SK-N-SH treated with all-trans-retinoic acid at 6 μM for 48 hours (cell line): ENCODE data around the gene ZNF140.

Source experiments
- ATAC-seq: fragments of 200-7000 bp; cut with Tn5 transposase; 3 replicates; pipeline ENCODE4 v1.9.1; 2020; ENCODE audit warnings: mild to moderate bottlenecking, moderate library complexity
- ARNTL ChIP-seq: fragments of 450-650 bp; formaldehyde crosslinking; IDR thresholded peaks from 2 replicates; pipeline ENCODE4 v1.5.0; 2020; ENCODE audit warnings: low read depth, mild to moderate bottlenecking, moderate library complexity, borderline replicate concordance
- BACH2 ChIP-seq: fragments of 250-450 bp; sonication (Bioruptor Pico); IDR thresholded peaks from 2 replicates; pipeline ENCODE4 v1.9.0; 2021; ENCODE audit warnings: mild to moderate bottlenecking, borderline replicate concordance
- CREB5 ChIP-seq: fragments of 250-450 bp; sonication (Bioruptor Pico); IDR thresholded peaks from 2 replicates; pipeline ENCODE4 v1.5.1; 2020; ENCODE audit warnings: low read depth, mild to moderate bottlenecking, moderate library complexity
- CSDC2 ChIP-seq: fragments of 250-450 bp; sonication (Bioruptor Pico); IDR thresholded peaks from 2 replicates; pipeline ENCODE4 v1.5.0; 2020; ENCODE audit warnings: mild to moderate bottlenecking, moderate library complexity
- CSRNP3 ChIP-seq: fragments of 250-450 bp; sonication (Bioruptor Pico); IDR thresholded peaks from 2 replicates; pipeline ENCODE4 v1.5.1; 2021; ENCODE audit warnings: mild to moderate bottlenecking, moderate library complexity
- GLIS3 ChIP-seq: fragments of 250-450 bp; sonication (Bioruptor Pico); IDR thresholded peaks from 2 replicates; pipeline ENCODE4 v1.5.0; 2020; ENCODE audit warnings: mild to moderate bottlenecking, moderate library complexity
- ISL1 ChIP-seq: fragments of 250-450 bp; sonication (Bioruptor Pico); IDR thresholded peaks from 2 replicates; pipeline ENCODE4 v2.1.2; 2022; ENCODE audit warnings: mild to moderate bottlenecking, moderate library complexity
- OSR1 ChIP-seq: fragments of 250-450 bp; sonication (Bioruptor Pico); IDR thresholded peaks from 2 replicates; pipeline ENCODE4 v1.8.0; 2022; ENCODE audit warnings: moderate library complexity, mild to moderate bottlenecking, inconsistent platforms
- PATZ1 ChIP-seq: fragments of 250-450 bp; sonication (Bioruptor Pico); IDR thresholded peaks from 2 replicates; pipeline ENCODE4 v1.8.0; 2020; ENCODE audit warnings: mild to moderate bottlenecking, moderate library complexity, borderline replicate concordance
- POU6F1 ChIP-seq: fragments of 250-450 bp; sonication (Bioruptor Pico); IDR thresholded peaks from 2 replicates; pipeline ENCODE4 v1.8.0; 2021; ENCODE audit warnings: low read depth, mild to moderate bottlenecking, moderate library complexity, borderline replicate concordance
- PPARA ChIP-seq: fragments of 250-450 bp; sonication (Bioruptor Pico); IDR thresholded peaks from 2 replicates; pipeline ENCODE4 v1.5.0; 2020; ENCODE audit warnings: mild to moderate bottlenecking, borderline replicate concordance
- RARB ChIP-seq: fragments of 250-450 bp; sonication (Bioruptor Pico); IDR thresholded peaks from 2 replicates; pipeline ENCODE4 v1.8.0; 2021; ENCODE audit warnings: mild to moderate bottlenecking, moderate library complexity
- SNAI2 ChIP-seq: fragments of 250-450 bp; sonication (Bioruptor Pico); IDR thresholded peaks from 2 replicates; pipeline ENCODE4 v1.5.0; 2020; ENCODE audit warnings: mild to moderate bottlenecking, moderate library complexity
- TCF4 ChIP-seq: fragments of 250-450 bp; sonication (Bioruptor Pico); IDR thresholded peaks from 2 replicates; pipeline ENCODE4 v1.8.0; 2021; ENCODE audit warnings: mild to moderate bottlenecking, moderate library complexity, borderline replicate concordance
- TSHZ2 ChIP-seq: fragments of 250-450 bp; sonication (Bioruptor Pico); IDR thresholded peaks from 2 replicates; pipeline ENCODE4 v1.5.0; 2020; ENCODE audit warnings: mild to moderate bottlenecking, moderate library complexity
- ZFP30 ChIP-seq: fragments of 450-650 bp; formaldehyde crosslinking; IDR thresholded peaks from 2 replicates; pipeline ENCODE4 v1.5.0; 2022; ENCODE audit warnings: mild to moderate bottlenecking, moderate library complexity
- ZNF70 ChIP-seq: fragments of 450-650 bp; formaldehyde crosslinking; IDR thresholded peaks from 2 replicates; pipeline ENCODE4 v1.5.0; 2020; ENCODE audit warnings: mild to moderate bottlenecking, moderate library complexity
- ZNF8 ChIP-seq: fragments of 450-650 bp; formaldehyde crosslinking; IDR thresholded peaks from 2 replicates; pipeline ENCODE4 v1.5.0; 2020; ENCODE audit warnings: mild to moderate bottlenecking, moderate library complexity

The ZNF140 gene

GRCh38 chr12:133058203-133059113 is 22.3 kb upstream of the ZNF140 start:
- TF ChIP-seq TCF4 (no peak), ZNF8 (CRISPR knock-in tag) (no peak)
- TF ChIP-seq, all 23 proteins: peak for 0
- no peak for ATAC-seq

- no peak for ATAC-seq
- TF ChIP-seq TCF4 (no peak), PATZ1 (no peak), SNAI2 (CRISPR knock-in tag) (no peak), CREB5 (CRISPR knock-in tag) (no peak), CSRNP3 (CRISPR knock-in tag) (no peak), GLIS3 (CRISPR knock-in tag) (no peak), ARNTL (CRISPR knock-in tag) (no peak), PPARA (CRISPR knock-in tag) (no peak), TSHZ2 (CRISPR knock-in tag) (no peak), CSDC2 (CRISPR knock-in tag) (no peak), RARB (no peak), BACH2 (CRISPR knock-in tag) (no peak), ZNF70 (CRISPR knock-in tag) (no peak), POU6F1 (CRISPR knock-in tag) (no peak), OSR1 (CRISPR knock-in tag) (no peak)
Observed at GRCh38 chr12:133061954-133062353, 18.8 kb upstream of the ZNF140 start.

- ATAC-seq, result no peak
- TF ChIP-seq CREB5 (CRISPR knock-in tag) (no peak), RARB (no peak), BACH2 (CRISPR knock-in tag) (no peak), OSR1 (CRISPR knock-in tag) (no peak), PATZ1 (no peak), SNAI2 (CRISPR knock-in tag) (no peak), ISL1 (CRISPR knock-in tag) (no peak), ZFP30 (CRISPR knock-in tag) (no peak), CSRNP3 (CRISPR knock-in tag) (no peak), ARNTL (CRISPR knock-in tag) (no peak)
Observed at GRCh38 chr12:133063556-133063955, 17.2 kb upstream of the ZNF140 start.
